LNCaP clone FGC (cell line): Measurements from ENCODE around the gene YARS1.
"Not testable (repeated sequence)": the region's sequence is repeated elsewhere in the genome, so short reads cannot be mapped to it uniquely, and the experiment has no call there.

ENCODE experiments used
- DNase-seq: peaks from one replicate; pipeline ENCODE4 v3.0.0-alpha.2; 2011; ENCODE audit warnings: low read depth
- H3K4me3 ChIP-seq: 2 replicates; pipeline ENCODE4 v1.5.1; 2011; ENCODE audit warnings: mild to moderate bottlenecking, low read depth, low read length, control low read depth
- TF ChIP-seq, protein P1 (sequence below): IDR thresholded peaks from 2 replicates; pipeline ENCODE4 v1.5.1; 2012; ENCODE audit warnings: mild to moderate bottlenecking; ENCODE audit not compliant: control insufficient read depth, insufficient read depth; ENCODE audit errors: extremely low read depth

YARS1 gene

DNA sequence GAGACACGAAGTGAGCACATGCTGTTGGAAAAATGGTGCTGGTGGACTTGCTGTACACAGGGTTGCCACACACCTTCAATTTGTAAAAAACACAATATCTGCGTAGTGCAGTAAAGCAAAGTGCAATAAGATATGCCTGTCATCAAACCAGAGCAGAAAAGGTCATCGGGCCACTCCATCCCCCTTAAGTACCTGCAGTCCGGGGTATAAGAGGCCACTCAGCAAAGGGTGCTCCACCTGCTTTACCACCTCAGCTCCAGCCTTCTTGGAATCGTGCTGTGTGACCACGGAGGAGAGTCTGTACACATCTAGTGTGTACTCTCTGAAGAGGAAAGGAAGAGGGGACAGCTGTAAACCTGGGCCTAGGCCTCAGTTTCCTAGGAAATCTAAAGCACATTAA lies 10.9 kb downstream of the YARS1 start:
- DNase-seq = no peak
- no peak overlapping the region for H3K4me3 ChIP-seq
- TF ChIP-seq, protein P1, sequence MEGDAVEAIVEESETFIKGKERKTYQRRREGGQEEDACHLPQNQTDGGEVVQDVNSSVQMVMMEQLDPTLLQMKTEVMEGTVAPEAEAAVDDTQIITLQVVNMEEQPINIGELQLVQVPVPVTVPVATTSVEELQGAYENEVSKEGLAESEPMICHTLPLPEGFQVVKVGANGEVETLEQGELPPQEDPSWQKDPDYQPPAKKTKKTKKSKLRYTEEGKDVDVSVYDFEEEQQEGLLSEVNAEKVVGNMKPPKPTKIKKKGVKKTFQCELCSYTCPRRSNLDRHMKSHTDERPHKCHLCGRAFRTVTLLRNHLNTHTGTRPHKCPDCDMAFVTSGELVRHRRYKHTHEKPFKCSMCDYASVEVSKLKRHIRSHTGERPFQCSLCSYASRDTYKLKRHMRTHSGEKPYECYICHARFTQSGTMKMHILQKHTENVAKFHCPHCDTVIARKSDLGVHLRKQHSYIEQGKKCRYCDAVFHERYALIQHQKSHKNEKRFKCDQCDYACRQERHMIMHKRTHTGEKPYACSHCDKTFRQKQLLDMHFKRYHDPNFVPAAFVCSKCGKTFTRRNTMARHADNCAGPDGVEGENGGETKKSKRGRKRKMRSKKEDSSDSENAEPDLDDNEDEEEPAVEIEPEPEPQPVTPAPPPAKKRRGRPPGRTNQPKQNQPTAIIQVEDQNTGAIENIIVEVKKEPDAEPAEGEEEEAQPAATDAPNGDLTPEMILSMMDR = no peak

GRCh38 chr1:32804460-32804859 lies 12.7 kb downstream of the YARS1 start:
- not testable (repeated sequence) for H3K4me3 ChIP-seq, DNase-seq

GRCh38 chr1:32801096-32801715 lies 16.0 kb downstream of the YARS1 start:
- H3K4me3 ChIP-seq = no peak overlapping the region
- TF ChIP-seq, protein P1 = no peak
- no peak for DNase-seq

- DNase-seq = no peak
- TF ChIP-seq, protein P1 = no peak
- no peak overlapping the region for H3K4me3 ChIP-seq
Observed at GRCh38 chr1:32798679-32799416, 18.3 kb downstream of the YARS1 start.

DNA sequence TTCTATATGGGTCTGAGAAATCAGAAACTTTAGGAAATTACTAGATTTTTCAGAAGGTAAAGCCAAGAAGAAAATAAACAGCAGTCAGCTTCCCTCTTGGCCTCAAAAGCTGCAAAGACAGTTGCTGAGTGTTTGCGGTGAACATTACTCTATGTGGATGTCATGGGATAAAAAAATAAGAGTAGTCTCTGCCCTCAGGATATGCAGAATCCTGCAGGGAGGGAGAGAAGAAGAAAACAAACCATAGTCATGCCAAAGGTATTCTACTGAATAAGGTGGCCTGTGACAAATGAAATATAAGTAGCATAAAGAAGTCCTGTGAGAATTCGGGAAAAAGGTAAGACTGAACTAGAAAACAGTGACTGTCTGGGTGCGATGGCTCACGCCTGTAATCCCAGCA lies 19.0 kb downstream of the YARS1 start:
- TF ChIP-seq, protein P1 = no peak
- DNase-seq = no peak
- H3K4me3 ChIP-seq = no peak overlapping the region

DNA sequence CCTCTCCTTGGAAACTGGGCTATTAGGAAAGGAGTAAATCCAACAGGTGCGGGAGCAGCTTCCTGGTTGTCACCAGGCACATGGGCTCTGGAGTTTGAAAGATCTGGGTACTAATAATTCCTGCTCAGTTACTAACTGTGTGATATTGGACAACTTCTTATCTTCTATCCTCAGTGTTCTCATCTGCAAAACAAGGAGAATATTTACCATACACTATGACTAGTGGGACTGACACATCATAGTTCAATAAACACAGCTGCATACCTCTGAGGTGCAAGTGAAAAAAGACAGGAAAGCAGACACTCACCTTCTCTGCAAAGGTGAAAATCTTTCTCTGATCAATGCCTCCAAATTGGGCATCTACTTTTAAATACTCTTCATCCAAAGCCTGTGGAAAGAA lies 19.7 kb downstream of the YARS1 start:
- DNase-seq = no peak
- TF ChIP-seq, protein P1 = no peak
- H3K4me3 ChIP-seq = no peak overlapping the region

DNA sequence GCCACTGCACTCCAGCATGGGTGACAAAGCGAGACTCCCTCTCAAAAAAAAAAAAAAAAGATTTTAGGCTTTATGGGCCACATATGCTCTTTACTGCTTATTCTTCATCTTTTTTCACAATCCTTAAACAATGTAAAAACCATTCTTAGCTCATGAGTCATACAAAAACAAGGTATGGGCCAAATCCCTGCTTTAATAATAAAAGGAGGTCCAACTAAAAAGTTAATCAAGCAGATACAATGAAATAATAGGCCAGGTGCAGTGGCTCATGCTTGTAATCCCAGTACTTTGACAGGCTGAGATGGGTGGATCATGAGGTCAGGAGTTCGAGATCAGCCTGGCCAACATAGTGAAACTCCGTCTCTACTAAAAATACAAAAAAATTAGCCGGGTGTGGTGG lies 21.4 kb downstream of the YARS1 start:
- not testable (repeated sequence) for DNase-seq, H3K4me3 ChIP-seq

GRCh38 chr1:32791881-32792280 lies 25.3 kb downstream of the YARS1 start:
- H3K4me3 ChIP-seq = no peak overlapping the region
- TF ChIP-seq, protein P1 = no peak
- DNase-seq = no peak

- not testable (repeated sequence) for DNase-seq
Observed at GRCh38 chr1:32789356-32789755, 27.8 kb downstream of the YARS1 start.

More at GRCh38 chr1:32789356-32789755, 27.8 kb downstream of the YARS1 start:
- H3K4me3 ChIP-seq = not testable (repeated sequence)
